ENCODE data around the gene POLR3K.

The POLR3K gene

DNA sequence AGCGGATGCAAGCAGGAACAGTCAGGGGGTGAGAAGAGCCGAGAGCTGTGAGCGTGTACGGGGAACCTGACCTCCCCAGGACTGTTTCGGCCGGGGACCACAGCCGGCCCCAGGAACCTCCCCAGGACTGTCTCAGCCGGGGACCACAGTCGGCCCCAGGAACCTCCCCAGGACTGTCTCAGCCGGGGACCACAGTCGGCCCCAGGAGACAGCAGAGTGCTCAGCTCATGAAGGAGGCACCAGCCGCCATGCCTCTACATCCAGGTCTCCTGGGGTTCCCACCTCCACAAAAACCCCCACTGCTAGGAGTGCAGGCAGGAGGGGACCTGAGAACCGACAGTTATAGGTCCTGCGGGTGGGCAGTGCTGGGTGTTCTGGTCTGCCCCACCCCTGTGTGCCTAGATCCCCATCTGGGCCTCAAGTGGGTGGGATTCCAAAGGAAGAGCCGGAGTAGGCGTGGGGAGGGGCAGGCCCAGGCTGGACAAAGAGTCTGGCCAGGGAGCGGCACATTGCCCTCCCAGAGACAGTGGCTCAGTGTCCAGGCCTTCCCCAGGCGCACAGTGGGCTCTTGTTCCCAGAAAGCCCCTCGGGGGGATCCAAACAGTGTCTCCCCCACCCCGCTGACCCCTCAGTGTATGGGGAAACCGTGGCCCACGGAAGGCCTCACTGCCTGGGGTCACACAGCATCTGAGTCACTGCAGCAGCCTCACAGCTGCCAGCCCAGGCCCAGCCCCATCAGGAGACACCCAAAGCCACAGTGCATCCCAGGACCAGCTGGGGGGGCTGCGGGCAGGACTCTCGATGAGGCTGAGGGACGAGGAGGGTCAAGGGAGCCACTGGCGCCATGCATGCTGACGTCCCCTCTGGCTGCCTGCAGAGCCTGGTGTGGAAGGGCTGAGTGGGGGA, 14.7 kb upstream of the POLR3K start:
- Histone ChIP-seq H3K36me3 (ENCODE audit: control insufficient read depth in 1 of 2, insufficient read depth in 2 of 2, low read length in 2 of 2) (peaks cover 0 to 19% of the 10 kb centered on the region in 2 donors), H3K27ac (ENCODE audit: low read length) (no peak overlapping the region), H3K4me1 (ENCODE audit: control insufficient read depth in 1 of 2, insufficient read depth in 2 of 2, low read length in 2 of 2) (peaks cover 5 to 56% of the 10 kb centered on the region in 2 donors), H3K4me3 (ENCODE audit: low read depth in 1 of 2, low read length in 2 of 2) (no peak overlapping the region), H3K27me3 (ENCODE audit: low read depth, low read length) (no peaks in the 10 kb centered on the region), H3K9me3 (ENCODE audit: control insufficient read depth in 1 of 2, low read length in 2 of 2) (no peaks in the 10 kb centered on the region)

- peaks cover 5 to 53% of the 10 kb centered on the region in 2 donors for H3K4me1 ChIP-seq (ENCODE audit: control insufficient read depth in 1 of 2, insufficient read depth in 2 of 2, low read length in 2 of 2)
- H3K36me3 ChIP-seq (ENCODE audit: control insufficient read depth in 1 of 2, insufficient read depth in 2 of 2, low read length in 2 of 2) = peaks cover 1 to 27% of the 10 kb centered on the region in 2 donors
- no peak overlapping the region for H3K27ac ChIP-seq (ENCODE audit: low read length)
- H3K4me3 ChIP-seq (ENCODE audit: low read depth in 1 of 2, low read length in 2 of 2) = no peak overlapping the region
- no peaks in the 10 kb centered on the region for H3K27me3 ChIP-seq (ENCODE audit: low read depth, low read length)
- H3K9me3 ChIP-seq (ENCODE audit: control insufficient read depth in 1 of 2, low read length in 2 of 2) = no peaks in the 10 kb centered on the region
Observed at GRCh38 chr16:67183-67791, 13.9 kb upstream of the POLR3K start.

GRCh38 chr16:66309-67182, 13.1 kb upstream of the POLR3K start:
- H3K36me3 ChIP-seq (ENCODE audit: control insufficient read depth in 1 of 2, insufficient read depth in 2 of 2, low read length in 2 of 2) = peaks cover 3 to 35% of the 10 kb centered on the region in 2 donors
- H3K4me1 ChIP-seq (ENCODE audit: control insufficient read depth in 1 of 2, insufficient read depth in 2 of 2, low read length in 2 of 2) = peaks cover 5 to 53% of the 10 kb centered on the region in 2 donors
- no peaks in the 10 kb centered on the region for H3K27me3 ChIP-seq (ENCODE audit: low read depth, low read length)
- H3K4me3 ChIP-seq (ENCODE audit: low read depth in 1 of 2, low read length in 2 of 2) = no peak overlapping the region
- H3K9me3 ChIP-seq (ENCODE audit: control insufficient read depth in 1 of 2, low read length in 2 of 2) = no peaks in the 10 kb centered on the region
- no peak overlapping the region for H3K27ac ChIP-seq (ENCODE audit: low read length)

DNA sequence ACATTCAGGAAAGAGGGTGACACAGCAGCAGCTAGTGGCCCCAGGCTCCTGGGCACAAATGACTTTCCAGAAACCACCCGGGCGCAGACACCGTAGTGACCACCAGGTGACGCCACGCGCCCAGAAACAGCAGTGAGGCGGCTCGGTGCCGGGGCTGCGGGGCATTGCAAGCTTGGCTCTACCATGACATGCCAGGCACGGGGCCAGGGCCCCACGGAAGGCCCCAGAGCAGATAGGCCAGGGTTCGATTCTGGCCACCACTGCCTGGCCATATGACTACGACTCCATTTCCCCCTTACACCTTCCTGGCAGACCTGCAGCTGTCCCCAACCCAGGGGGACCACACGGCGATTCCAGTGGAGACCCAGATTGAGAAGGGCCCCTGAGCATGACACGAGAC, 12.3 kb upstream of the POLR3K start:
- H3K27ac ChIP-seq (ENCODE audit: low read length) = no peak overlapping the region
- peaks cover 4 to 41% of the 10 kb centered on the region in 2 donors for H3K36me3 ChIP-seq (ENCODE audit: control insufficient read depth in 1 of 2, insufficient read depth in 2 of 2, low read length in 2 of 2)
- no peaks in the 10 kb centered on the region for H3K27me3 ChIP-seq (ENCODE audit: low read depth, low read length)
- H3K4me3 ChIP-seq (ENCODE audit: low read depth in 1 of 2, low read length in 2 of 2) = no peak overlapping the region
- peaks cover 5 to 46% of the 10 kb centered on the region in 2 donors for H3K4me1 ChIP-seq (ENCODE audit: control insufficient read depth in 1 of 2, insufficient read depth in 2 of 2, low read length in 2 of 2)
- no peaks in the 10 kb centered on the region for H3K9me3 ChIP-seq (ENCODE audit: control insufficient read depth in 1 of 2, low read length in 2 of 2)

- H3K4me3 ChIP-seq (ENCODE audit: low read depth in 1 of 2, low read length in 2 of 2) = no peak overlapping the region
- no peaks in the 10 kb centered on the region for H3K27me3 ChIP-seq (ENCODE audit: low read depth, low read length)
- peaks cover 5 to 37% of the 10 kb centered on the region in 2 donors for H3K4me1 ChIP-seq (ENCODE audit: control insufficient read depth in 1 of 2, insufficient read depth in 2 of 2, low read length in 2 of 2)
- no peaks in the 10 kb centered on the region for H3K9me3 ChIP-seq (ENCODE audit: control insufficient read depth in 1 of 2, low read length in 2 of 2)
- peaks cover 10 to 50% of the 10 kb centered on the region in 2 donors for H3K36me3 ChIP-seq (ENCODE audit: control insufficient read depth in 1 of 2, insufficient read depth in 2 of 2, low read length in 2 of 2)
- no peak overlapping the region for H3K27ac ChIP-seq (ENCODE audit: low read length)
Observed at GRCh38 chr16:64914-65255, 11.5 kb upstream of the POLR3K start.

- Histone ChIP-seq H3K27ac (ENCODE audit: low read length) (no peak overlapping the region), H3K4me3 (ENCODE audit: low read depth in 1 of 2, low read length in 2 of 2) (no peak overlapping the region), H3K4me1 (ENCODE audit: control insufficient read depth in 1 of 2, insufficient read depth in 2 of 2, low read length in 2 of 2) (peaks cover 5 to 32% of the 10 kb centered on the region in 2 donors), H3K9me3 (ENCODE audit: control insufficient read depth in 1 of 2, low read length in 2 of 2) (no peaks in the 10 kb centered on the region), H3K27me3 (ENCODE audit: low read depth, low read length) (no peaks in the 10 kb centered on the region), H3K36me3 (ENCODE audit: control insufficient read depth in 1 of 2, insufficient read depth in 2 of 2, low read length in 2 of 2) (peaks cover 12 to 56% of the 10 kb centered on the region in 2 donors)
Observed at GRCh38 chr16:63998-64913, 10.8 kb upstream of the POLR3K start.

- no peak overlapping the region for H3K27ac ChIP-seq (ENCODE audit: low read length)
- no peak overlapping the region for H3K4me3 ChIP-seq (ENCODE audit: low read depth in 1 of 2, low read length in 2 of 2)
- no peaks in the 10 kb centered on the region for H3K27me3 ChIP-seq (ENCODE audit: low read depth, low read length)
- peaks cover 5 to 24% of the 10 kb centered on the region in 2 donors for H3K4me1 ChIP-seq (ENCODE audit: control insufficient read depth in 1 of 2, insufficient read depth in 2 of 2, low read length in 2 of 2)
- no peaks in the 10 kb centered on the region for H3K9me3 ChIP-seq (ENCODE audit: control insufficient read depth in 1 of 2, low read length in 2 of 2)
- H3K36me3 ChIP-seq (ENCODE audit: control insufficient read depth in 1 of 2, insufficient read depth in 2 of 2, low read length in 2 of 2) = peaks cover 12 to 64% of the 10 kb centered on the region in 2 donors
Observed at GRCh38 chr16:63466-63865, 10.1 kb upstream of the POLR3K start.

DNA sequence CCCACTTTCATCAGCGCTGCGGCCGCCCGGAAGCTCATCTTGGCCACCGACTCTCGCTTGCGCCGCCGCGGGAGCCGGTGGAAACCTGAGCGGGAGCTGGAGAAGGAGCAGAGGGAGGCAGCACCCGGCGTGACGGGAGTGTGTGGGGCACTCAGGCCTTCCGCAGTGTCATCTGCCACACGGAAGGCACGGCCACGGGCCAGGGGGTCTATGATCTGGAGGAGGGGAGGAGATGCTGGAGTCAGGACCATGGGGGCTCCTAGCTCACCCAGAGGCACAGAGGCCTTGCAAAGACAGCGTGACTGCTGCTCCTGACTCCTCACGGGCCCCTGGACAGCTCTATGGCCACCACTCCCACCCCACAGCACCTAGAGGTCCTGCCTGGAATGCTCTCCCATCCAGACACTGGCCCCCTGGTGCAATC, 9.6 kb upstream of the POLR3K start:
- Histone ChIP-seq H3K9me3 (ENCODE audit: control insufficient read depth in 1 of 2, low read length in 2 of 2) (no peaks in the 10 kb centered on the region), H3K36me3 (ENCODE audit: control insufficient read depth in 1 of 2, insufficient read depth in 2 of 2, low read length in 2 of 2) (peaks cover 16 to 69% of the 10 kb centered on the region in 2 donors), H3K27me3 (ENCODE audit: low read depth, low read length) (no peaks in the 10 kb centered on the region), H3K4me3 (ENCODE audit: low read depth in 1 of 2, low read length in 2 of 2) (no peak overlapping the region), H3K27ac (ENCODE audit: low read length) (no peak overlapping the region), H3K4me1 (ENCODE audit: control insufficient read depth in 1 of 2, insufficient read depth in 2 of 2, low read length in 2 of 2) (peaks cover 5 to 23% of the 10 kb centered on the region in 2 donors)

DNA sequence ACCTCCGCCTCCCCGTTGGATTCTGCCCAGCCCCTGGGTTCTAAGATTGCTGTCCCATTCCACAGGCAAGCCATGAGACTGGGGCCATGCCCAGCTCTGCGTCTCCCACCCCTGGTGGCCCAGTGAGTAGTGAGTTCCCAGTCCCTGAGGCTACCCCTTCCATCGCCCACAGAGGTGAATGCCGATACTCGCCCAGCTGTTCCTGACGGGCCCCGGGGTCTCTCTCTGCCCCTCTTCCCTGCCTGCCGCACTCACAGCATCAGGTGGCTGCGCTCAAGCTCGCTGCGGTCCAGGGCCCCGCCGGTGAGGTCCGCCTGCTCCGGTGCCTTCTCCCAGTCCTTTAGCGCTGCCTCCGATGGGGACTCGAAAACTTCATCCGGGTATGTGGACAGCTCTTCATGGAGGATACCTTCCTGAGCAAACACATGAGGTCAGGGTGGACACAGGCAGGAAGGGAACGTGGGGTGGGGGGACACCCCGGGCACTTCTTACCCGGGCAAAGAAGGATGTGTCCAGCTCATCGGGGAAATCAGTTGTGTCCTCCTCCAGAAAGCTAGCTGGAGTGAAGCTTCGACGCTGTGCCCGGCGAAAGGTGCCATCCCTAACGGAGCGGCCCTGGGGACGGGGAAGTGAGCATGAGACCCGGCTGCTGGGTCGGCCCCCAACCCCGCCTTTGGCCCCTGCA, 9.0 kb upstream of the POLR3K start:
- no peak overlapping the region for H3K27ac ChIP-seq (ENCODE audit: low read length)
- H3K27me3 ChIP-seq (ENCODE audit: low read depth, low read length) = no peaks in the 10 kb centered on the region
- H3K4me1 ChIP-seq (ENCODE audit: control insufficient read depth in 1 of 2, insufficient read depth in 2 of 2, low read length in 2 of 2) = peaks cover 5 to 21% of the 10 kb centered on the region in 2 donors
- H3K36me3 ChIP-seq (ENCODE audit: control insufficient read depth in 1 of 2, insufficient read depth in 2 of 2, low read length in 2 of 2) = peaks cover 21 to 74% of the 10 kb centered on the region in 2 donors
- no peaks in the 10 kb centered on the region for H3K9me3 ChIP-seq (ENCODE audit: control insufficient read depth in 1 of 2, low read length in 2 of 2)
- no peak overlapping the region for H3K4me3 ChIP-seq (ENCODE audit: low read depth in 1 of 2, low read length in 2 of 2)

DNA sequence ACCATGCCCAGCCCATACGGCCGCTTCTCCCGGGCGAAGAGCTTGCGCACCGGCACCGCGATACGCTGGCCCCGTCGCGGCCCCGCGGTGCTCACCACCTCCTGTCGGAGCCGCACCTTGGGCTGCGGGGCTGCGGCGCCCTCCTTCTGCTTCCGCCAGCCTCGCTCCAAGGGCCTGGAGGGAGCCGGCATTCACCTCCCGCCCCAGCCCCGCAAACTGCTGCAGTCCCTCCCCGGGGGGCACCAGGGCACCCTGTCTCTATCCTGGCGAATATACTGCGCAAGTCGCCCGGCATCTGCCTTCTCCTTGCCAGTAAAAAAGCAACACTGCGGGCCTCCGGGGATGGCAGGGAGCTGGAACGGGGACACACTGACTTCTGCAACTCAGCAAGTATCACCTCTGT, 8.5 kb upstream of the POLR3K start:
- peaks cover 26 to 80% of the 10 kb centered on the region in 2 donors for H3K36me3 ChIP-seq (ENCODE audit: control insufficient read depth in 1 of 2, insufficient read depth in 2 of 2, low read length in 2 of 2)
- no peaks in the 10 kb centered on the region for H3K27me3 ChIP-seq (ENCODE audit: low read depth, low read length)
- no peak overlapping the region for H3K27ac ChIP-seq (ENCODE audit: low read length)
- H3K4me1 ChIP-seq (ENCODE audit: control insufficient read depth in 1 of 2, insufficient read depth in 2 of 2, low read length in 2 of 2) = peaks cover 5 to 16% of the 10 kb centered on the region in 2 donors
- H3K9me3 ChIP-seq (ENCODE audit: control insufficient read depth in 1 of 2, low read length in 2 of 2) = no peaks in the 10 kb centered on the region
- no peak overlapping the region for H3K4me3 ChIP-seq (ENCODE audit: low read depth in 1 of 2, low read length in 2 of 2)

Data from muscle layer of duodenum (tissue), 2 donors.